DMS153 treated with DMSO at 0.1 percent for 48 hours (cell line): ENCODE data around the gene FOXA3.

Source experiments
- DNase-seq: peaks from one replicate; lab custom pipeline; 2025; ENCODE audit not compliant: unreplicated experiment; lab: John Stamatoyannopoulos, UW

FOXA3 gene

GRCh38 chr19:45863840-45864628, at the start of gene FOXA3:
Gene FOXA3 (plus strand): TSS chr19:45864326. CDS start chr19:45864457, 131 bp downstream.
- DNase-seq = no peak

- DNase-seq = no peak
Observed at GRCh38 chr19:45814851-45815480, 49.2 kb upstream of the FOXA3 start, which contains the start of gene RSPH6A. Gene RSPH6A (minus strand): TSS chr19:45815308. CDS start chr19:45815176, 132 bp downstream.

- no peak for DNase-seq
Observed at GRCh38 chr19:45815481-45816216, 48.5 kb upstream of the FOXA3 start.

- no peak for DNase-seq
Observed at GRCh38 chr19:45816236-45817009, 47.7 kb upstream of the FOXA3 start.

GRCh38 chr19:45817010-45817724, 47.0 kb upstream of the FOXA3 start:
- peak; percentile 78 for DNase-seq

GRCh38 chr19:45817725-45818301, 46.3 kb upstream of the FOXA3 start:
- DNase-seq = no peak

GRCh38 chr19:45819769-45820168, 44.4 kb upstream of the FOXA3 start:
- DNase-seq = no peak

GRCh38 chr19:45820413-45821102, 43.6 kb upstream of the FOXA3 start:
- DNase-seq = peak; percentile 33

- no peak for DNase-seq
Observed at GRCh38 chr19:45821103-45821521, 43.0 kb upstream of the FOXA3 start.

- no peak for DNase-seq
Observed at GRCh38 chr19:45821570-45821969, 42.6 kb upstream of the FOXA3 start.

- DNase-seq = no peak
Observed at GRCh38 chr19:45822716-45823115, 41.4 kb upstream of the FOXA3 start.

GRCh38 chr19:45823182-45823581, 40.9 kb upstream of the FOXA3 start:
- no peak for DNase-seq

GRCh38 chr19:45824041-45824471, 40.1 kb upstream of the FOXA3 start:
- peak; percentile 44 for DNase-seq

GRCh38 chr19:45824531-45825262, 39.4 kb upstream of the FOXA3 start:
- no peak for DNase-seq

GRCh38 chr19:45825263-45825605, 38.9 kb upstream of the FOXA3 start:
- DNase-seq = no peak

- DNase-seq = no peak
Observed at GRCh38 chr19:45825917-45826893, 37.9 kb upstream of the FOXA3 start.

- no peak for DNase-seq
Observed at GRCh38 chr19:45826934-45827333, 37.2 kb upstream of the FOXA3 start.
